ENCODE data around the gene WDHD1. TPM values are rescaled to one million over a fixed set of nuclear protein-coding genes. Genes with fewer than 3 reads are reported as not detected.
A peak's percentile ranks its signal among the peaks of the same experiment; 100 is the strongest.

WDHD1 gene
- total and polyA plus RNA-seq, 2 of the 4 experiments (the other 2 are of a cell fraction): 4.4 to 13.1 TPM

- BruUV-seq (replicated peaks): no TSS peak
- Histone ChIP-seq H4K20me1 (ENCODE audit: insufficient read depth, low read length) (no peaks in the 10 kb centered on the region), H2AFZ (replicated peaks; ENCODE audit: low read length, poor library complexity) (peak overlapping the region; percentile 59), H3K27me3 (ENCODE audit: control insufficient read depth, insufficient read depth, low read length) (no peaks in the 10 kb centered on the region), H2AK5ac (ENCODE audit: low read depth, low read length) (no peak overlapping the region; the same call in 1 of the 2 replicates), H3K14ac (replicated peaks; ENCODE audit: low read depth, low read length) (peak overlapping the region; percentile 63), H3K56ac (ENCODE audit: extremely low read depth, insufficient read depth, low read length) (no peak overlapping the region), H2BK5ac (ENCODE audit: low read depth, low read length, poor library complexity, severe bottlenecking) (no peak overlapping the region), H2AK9ac (replicated peaks; ENCODE audit: low read depth, low read length, poor library complexity) (no peak overlapping the region), H3K27ac (ENCODE audit: insufficient read depth, low read length) (no peak overlapping the region), H3K4me1 (ENCODE audit: control insufficient read depth, insufficient read depth, low read length) (no peaks in the 10 kb centered on the region), H3K36me3 (ENCODE audit: control insufficient read depth, insufficient read depth, low read length) (no peaks in the 10 kb centered on the region), H2BK120ac (ENCODE audit: low read depth, low read length) (no peak overlapping the region), H3K9me3 (ENCODE audit: control insufficient read depth, insufficient read depth, low read length) (no peaks in the 10 kb centered on the region), H4K91ac (ENCODE audit: insufficient read depth, low read depth, low read length) (no peak overlapping the region), H3K4me2 (ENCODE audit: low read depth, low read length) (no peak overlapping the region), H3K4me3 (ENCODE audit: insufficient read depth, low read depth, low read length) (no peak overlapping the region), H2BK20ac (ENCODE audit: low read depth, low read length) (no peak overlapping the region), H2BK15ac (ENCODE audit: low read depth, low read length) (no peak overlapping the region), H3K4ac (ENCODE audit: low read depth, low read length) (peak overlapping the region; percentile 48; the same call in 1 of the 2 replicates), H4K8ac (ENCODE audit: low read depth in 2 of 2, low read length in 2 of 2) (no peak overlapping the region), H4K5ac (ENCODE audit: low read depth, low read length) (no peak overlapping the region), H3K18ac (ENCODE audit: low read depth, low read length) (no peak overlapping the region), H3K9me1 (ENCODE audit: insufficient read depth, low read length) (peaks cover 2% of the 10 kb centered on the region; the same call in 1 of the 2 replicates), H3K23ac (ENCODE audit: low read depth, low read length) (no peak overlapping the region), H3K9ac (ENCODE audit: low read depth, low read length) (no peak overlapping the region), H3K79me1 (ENCODE audit: low read depth in 1 of 2, low read length in 2 of 2) (no peaks in the 10 kb centered on the region)
- ChIA-PET POLR2A (ENCODE audit: unreplicated experiment) (interaction anchor here (0.5 kb wide), 1 partner anchor 120 kb away, joined by 19 read pairs; no protein-coding TSS in a partner anchor), CTCF (interaction anchor here (0.6 kb wide), 1 partner anchor 179 kb away, joined by 3 read pairs; no protein-coding TSS in a partner anchor)
- DNase-seq: no peak
- no peak for TF ChIP-seq POLR2A (IDR thresholded peaks at IDR 0.05; ENCODE audit: low read depth, low read length)
- no peak for TF ChIP-seq CEBPB (IDR thresholded peaks at IDR 0.05; ENCODE audit: low read depth, low read length)
- no peak for TF ChIP-seq MAFK (IDR thresholded peaks at IDR 0.05; ENCODE audit: low read depth, low read length)
- TF ChIP-seq USF2 (IDR thresholded peaks at IDR 0.05; ENCODE audit: low read depth, low read length): no peak
- TF ChIP-seq MAZ (IDR thresholded peaks at IDR 0.05; ENCODE audit: borderline replicate concordance, low read depth, low read length): no peak
- no peak for TF ChIP-seq SMC3 (IDR thresholded peaks at IDR 0.05; ENCODE audit: low read depth, low read length)
- in situ Hi-C loops (cut with MboI; ENCODE audit: low sequenced_read_pairs): no loop called here
- intact Hi-C loops (cut with micrococcal nuclease): no loop called here
- dilution Hi-C loops (cut with HindIII; ENCODE audit: low sequenced_read_pairs, unreplicated experiment): no loop called here
- ATAC-seq (ENCODE audit: low read depth): no peak
- WGBS, 2 experiments (ENCODE audit: extremely low coverage in 2 of 2, insufficient read length in 1 of 2): no CpG with 5 or more reads among the region's 4 CpGs
Observed at GRCh38 chr14:54895683-54896082, 131.2 kb downstream of the WDHD1 start.

Measured in IMR-90 (cell line).